ENCODE results near the gene TMEM60.
A peak's percentile ranks its signal among the peaks of the same experiment; 100 is the strongest.
"Not testable (repeated sequence)": the region's sequence is repeated elsewhere in the genome, so short reads cannot be mapped to it uniquely, and the experiment has no call there.

TMEM60 gene, protein sequence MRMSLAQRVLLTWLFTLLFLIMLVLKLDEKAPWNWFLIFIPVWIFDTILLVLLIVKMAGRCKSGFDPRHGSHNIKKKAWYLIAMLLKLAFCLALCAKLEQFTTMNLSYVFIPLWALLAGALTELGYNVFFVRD

DNA sequence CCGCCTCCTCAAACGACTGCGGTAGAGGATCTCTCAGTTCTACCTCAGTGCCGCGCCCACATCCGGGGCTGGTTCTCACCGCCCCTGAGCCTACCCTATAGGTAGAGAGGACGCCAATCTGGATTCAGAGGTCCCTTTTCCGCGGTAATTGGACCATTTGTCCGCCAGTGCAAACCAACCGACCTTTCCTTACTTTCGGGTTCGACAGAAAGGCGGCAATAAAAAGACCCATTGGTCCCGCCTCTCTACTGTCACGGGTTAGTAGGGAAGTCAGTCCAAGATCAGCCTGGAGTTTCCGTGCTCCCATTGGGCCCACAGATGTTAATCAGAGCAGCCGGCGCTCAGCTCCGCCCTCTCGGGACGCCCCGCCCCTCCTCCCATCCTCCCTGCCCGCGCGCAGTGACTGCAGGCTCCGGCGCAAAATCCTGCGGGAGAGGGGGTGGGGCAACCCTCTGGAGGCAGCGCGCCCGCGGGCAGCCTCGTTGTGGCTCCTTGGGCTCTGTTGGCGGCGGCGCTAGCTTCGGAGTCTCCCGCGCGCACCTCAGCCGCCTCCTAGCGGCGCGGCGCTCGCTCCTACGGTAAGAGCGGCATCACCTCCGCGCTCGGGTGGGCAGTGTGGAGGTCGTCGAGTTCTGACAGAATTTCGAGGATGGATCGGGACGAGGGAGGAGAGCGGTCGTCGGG lies at the start of gene TMEM60, which contains the start of gene PHTF2:
TMEM60 (minus strand) TSS at position 41 of the 684 bp plus-strand sequence. CDS start 4,061 bp downstream, outside the sequence.
PHTF2 (plus strand) TSS at position 380 of the 684 bp plus-strand sequence.
- DNase-seq (ENCODE audit: low read depth in 1 of 2, low spot score in 1 of 2): peak; percentile 81

DNA sequence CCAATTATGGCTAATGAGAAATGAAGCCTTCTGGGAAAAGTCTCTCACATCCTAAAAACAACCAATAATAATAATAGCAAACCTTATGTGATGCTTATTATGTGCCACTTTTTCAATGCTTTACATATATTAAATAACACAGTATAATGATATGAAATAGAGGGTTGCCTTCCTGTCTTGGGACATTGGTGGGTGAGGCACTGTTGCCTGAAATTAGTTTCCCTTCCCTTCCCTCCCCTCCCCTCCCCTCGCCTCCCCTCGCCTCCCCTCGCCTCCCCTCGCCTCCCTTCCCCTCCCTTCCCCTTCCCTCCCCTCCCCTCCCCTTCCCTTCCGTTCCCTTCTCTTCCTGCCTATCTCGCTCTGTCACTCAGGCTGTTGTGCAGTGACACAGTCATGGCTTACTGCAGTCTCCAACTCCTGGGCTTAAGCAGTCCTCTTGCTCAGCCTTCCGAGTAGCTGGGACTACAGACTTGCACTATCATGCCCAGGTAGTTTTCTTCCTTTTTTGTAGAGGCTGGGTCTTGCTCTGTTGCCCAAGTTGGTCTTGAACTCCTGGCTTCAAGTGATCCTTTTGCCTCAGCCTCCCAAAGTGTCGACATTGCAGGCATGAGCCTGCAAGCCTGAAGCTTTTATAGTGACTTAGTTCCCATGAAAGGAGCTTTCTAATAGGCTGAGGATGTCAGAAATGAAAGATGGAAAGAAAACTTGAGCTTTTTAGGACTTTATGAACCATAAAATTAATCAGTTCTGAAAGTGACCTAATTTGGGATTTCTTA lies 48.3 kb upstream of the TMEM60 start:
- no peak for DNase-seq (ENCODE audit: low read depth in 1 of 2, low spot score in 1 of 2)

DNA sequence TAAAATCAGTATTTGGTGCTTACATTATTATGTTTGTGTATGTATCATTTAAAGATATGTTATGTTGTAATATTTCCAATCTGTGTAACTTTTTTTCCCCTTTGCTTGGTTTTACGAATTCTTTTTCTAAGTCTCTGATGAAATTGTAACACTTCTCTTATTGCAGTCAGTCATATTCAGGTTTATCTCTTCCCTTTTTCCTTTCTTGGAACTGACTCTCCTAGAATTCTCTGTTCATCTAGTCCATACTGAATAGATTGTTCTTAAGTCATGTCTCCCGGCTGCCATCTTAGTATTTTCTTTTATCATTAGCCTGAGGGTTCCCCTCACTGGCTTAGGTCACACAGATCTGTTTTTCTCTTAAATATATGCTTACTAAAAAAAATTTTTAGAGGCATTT lies 45.0 kb upstream of the TMEM60 start:
- no peak for DNase-seq (ENCODE audit: low read depth in 1 of 2, low spot score in 1 of 2)

DNA sequence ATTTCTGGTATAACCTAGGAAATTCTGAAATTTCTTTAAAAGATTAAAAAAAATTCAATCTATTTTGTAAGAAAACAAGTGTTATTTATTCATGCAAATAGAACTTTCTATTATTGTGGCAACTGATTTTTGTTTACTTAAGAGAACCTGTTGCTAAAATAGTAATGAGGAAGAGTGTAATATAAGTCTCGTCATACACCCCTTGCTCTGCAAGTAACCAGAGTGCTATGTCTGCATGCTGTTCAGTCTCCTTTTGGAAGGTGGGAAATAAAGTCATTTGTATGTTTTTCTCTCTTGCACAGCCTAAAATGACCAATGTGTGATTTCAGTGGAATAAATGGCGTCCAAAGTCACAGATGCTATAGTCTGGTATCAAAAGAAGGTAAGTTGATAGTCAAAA lies 41.7 kb upstream of the TMEM60 start:
- DNase-seq (ENCODE audit: low read depth in 1 of 2, low spot score in 1 of 2): no peak

DNA sequence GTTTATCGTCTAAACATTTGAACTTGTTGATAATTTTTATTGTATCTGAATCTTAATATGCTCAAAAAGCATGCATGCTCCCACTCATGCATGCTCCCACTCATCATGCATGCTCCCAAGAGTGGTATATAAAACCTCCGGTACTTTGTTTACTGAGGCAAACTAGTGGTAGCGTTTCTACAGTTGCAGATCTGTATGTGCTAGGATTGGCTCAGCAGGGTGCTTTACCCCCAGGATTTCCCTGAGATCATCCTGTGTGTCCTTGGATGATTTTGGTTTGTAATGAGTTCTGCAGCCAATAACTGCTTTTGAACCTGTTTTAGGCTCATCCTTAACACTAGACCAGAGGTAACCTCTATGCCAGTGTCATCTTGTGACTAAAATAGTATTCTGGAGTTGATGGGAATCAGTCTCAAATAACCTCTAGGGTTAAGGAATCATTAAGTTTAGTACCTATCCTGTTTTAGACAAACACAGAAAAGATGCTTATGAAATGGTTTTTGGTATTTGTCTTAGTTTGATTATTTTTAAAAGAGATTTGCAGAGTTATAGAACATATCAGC lies 40.8 kb upstream of the TMEM60 start:
- DNase-seq (ENCODE audit: low read depth in 1 of 2, low spot score in 1 of 2): no peak

DNA sequence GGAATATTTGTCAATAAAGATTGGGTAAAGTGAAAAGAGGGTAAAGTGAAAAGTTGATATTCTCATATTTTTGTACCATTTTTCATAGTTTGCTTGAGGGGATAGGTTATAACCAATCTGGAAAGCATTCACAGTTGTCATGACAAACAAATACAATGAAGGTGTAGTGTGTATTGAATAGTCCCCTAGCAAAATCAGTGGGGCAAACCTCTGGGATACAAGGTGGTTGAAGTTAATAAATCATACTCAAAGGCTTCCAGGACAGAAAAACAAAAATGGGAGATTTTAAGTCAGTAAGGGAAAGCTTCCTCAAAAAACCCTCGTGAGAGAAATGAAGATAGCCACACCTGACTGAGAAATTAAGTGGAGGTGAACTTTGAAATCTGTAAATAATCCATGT lies 39.7 kb upstream of the TMEM60 start:
- no peak for DNase-seq (ENCODE audit: low read depth in 1 of 2, low spot score in 1 of 2)

DNA sequence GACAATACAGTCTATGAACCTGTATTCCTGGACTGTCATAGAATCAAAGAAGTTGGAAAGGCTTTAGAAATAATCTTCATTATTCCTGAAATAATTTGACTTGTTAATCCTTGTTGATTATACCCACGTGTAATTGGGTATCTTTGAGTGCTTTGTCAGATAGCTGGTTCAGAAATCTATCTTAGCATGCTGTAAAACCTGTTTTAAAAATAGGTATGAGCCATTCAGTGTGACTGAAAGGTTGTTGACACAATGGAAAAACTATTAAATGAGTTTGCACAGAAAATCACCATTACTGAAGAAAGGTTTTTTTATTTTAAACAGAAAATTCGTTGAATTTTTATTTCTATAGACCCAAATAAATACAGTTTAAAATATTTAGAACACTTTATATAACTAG lies 39.0 kb upstream of the TMEM60 start:
- no peak for DNase-seq (ENCODE audit: low read depth in 1 of 2, low spot score in 1 of 2)

DNA sequence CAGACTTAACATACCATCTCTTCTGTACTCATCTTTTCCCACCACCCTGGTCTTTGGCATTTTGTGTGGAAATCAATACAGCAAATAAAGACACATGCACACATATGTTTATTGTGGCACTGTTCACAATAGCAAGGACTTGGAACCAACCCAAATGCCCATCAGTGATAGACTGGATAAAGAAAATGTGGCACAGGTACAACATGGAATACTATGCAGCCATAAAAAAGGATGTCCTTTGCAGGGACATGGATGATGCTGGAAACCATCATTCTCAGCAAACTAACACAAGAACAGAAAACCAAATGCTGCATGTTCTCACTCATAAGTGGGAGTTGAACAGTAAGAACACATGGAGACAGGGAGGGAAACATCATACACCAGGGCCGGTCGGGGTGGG lies 38.2 kb upstream of the TMEM60 start:
- DNase-seq (ENCODE audit: low read depth in 1 of 2, low spot score in 1 of 2): not testable (repeated sequence)

DNA sequence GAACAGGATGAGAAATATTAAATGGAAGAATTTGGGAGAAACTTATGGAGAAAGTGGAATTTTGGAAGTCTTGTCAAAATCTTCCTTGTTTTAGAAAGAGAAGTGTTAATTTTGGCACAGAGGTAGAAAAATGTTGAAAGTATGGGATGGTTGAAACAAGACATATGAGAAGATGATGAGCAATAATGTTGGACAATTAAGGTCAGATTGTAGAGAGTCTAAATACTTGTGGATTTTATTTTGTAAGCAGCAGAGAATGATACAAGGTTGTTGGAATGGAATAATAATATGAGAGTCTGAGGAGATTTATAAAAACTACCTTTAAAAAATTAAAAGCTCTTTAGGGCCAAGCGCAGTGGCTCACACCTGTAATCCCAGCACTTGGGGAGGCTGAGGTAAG lies 34.9 kb upstream of the TMEM60 start:
- no peak for DNase-seq (ENCODE audit: low read depth in 1 of 2, low spot score in 1 of 2)

DNA sequence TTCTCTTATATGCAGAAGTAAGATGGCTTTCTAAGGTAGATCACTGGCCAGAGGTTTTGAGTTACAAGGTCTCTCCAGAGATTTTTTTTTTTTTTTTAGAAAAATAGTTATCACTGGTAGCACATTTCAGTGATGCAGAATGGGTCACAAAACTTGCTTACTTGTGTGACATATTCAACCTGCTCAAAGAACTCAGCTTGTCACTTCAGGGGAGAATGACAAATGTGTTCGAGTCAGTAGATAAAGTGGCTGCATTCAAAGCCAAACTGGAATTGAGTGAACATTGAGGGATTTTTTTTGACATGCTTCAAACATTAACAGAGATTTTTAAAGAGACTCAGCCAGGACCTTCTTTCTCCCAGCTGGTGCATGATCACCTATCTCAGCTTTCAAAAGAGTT lies 33.7 kb upstream of the TMEM60 start:
- no peak for DNase-seq (ENCODE audit: low read depth in 1 of 2, low spot score in 1 of 2)

DNA sequence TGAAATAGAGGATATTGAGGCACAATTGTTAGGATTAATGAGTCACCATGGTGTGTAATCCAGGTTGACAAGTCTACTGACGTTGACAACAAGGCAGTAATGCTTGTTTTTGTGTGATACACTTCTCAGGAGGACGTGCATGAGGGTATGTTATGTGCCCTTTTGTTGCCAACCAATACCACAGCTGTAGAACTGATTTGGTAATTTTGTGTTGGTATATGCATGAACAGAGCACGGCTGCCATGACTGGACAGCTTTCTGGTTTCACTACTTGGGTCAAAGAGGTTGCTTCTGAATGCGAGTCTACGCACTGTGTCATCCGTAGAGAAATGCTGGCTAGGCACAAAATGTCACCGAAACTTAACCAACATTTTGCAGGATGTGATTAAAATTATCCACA lies 33.2 kb upstream of the TMEM60 start:
- no peak for DNase-seq (ENCODE audit: low read depth in 1 of 2, low spot score in 1 of 2)

DNA sequence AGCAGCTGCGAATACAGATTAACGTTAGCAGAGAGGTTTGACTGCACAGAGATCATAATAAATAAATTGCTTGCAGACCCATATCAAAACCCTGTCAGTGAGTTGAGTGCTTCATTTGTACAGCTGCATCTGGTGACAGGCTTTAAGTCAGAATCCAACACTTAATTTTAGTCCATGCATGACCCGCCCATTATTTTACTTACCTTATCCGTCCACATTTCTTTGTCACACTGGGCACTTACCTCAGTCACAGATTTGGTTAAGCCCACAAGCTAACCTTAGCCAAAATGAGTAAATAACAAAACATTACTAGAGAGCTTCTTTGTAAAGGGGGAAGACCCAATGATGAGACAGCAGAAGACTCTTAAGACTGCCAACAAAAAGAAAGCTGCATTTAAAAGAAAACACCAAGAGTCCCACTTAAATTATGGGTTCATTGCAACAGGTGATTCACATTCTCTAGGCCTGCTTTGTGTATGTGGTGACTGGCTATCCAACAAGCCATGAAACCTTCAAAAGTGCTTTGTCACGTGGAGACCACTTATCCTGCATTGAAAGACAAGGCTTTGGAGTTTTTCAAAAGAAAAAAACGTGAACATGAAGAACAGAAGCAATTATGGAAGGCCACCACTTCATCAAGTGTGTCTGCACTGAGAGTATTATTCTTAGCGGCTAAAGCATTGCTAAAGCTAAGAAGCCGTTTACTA lies 32.6 kb upstream of the TMEM60 start:
- no peak for DNase-seq (ENCODE audit: low read depth in 1 of 2, low spot score in 1 of 2)

DNA sequence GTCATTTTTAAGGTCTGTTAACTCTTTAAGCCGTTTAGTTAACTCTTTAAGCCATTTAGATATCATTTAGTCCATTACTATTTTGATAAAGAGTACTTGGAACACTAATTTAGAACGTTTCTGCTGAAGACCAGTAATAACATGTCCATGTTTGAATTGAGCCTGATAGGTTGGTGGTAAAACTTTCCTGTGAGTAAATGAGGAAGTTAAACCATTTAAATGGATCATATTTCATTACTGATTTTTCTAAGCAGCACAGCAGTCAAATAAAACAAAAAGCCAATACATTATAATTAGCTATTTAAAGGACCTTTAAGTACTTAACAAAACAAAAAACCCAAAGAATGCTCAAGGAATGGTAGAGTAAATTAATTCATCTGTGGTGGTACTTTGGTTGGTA lies 29.8 kb upstream of the TMEM60 start:
- DNase-seq (ENCODE audit: low read depth in 1 of 2, low spot score in 1 of 2): no peak

DNA sequence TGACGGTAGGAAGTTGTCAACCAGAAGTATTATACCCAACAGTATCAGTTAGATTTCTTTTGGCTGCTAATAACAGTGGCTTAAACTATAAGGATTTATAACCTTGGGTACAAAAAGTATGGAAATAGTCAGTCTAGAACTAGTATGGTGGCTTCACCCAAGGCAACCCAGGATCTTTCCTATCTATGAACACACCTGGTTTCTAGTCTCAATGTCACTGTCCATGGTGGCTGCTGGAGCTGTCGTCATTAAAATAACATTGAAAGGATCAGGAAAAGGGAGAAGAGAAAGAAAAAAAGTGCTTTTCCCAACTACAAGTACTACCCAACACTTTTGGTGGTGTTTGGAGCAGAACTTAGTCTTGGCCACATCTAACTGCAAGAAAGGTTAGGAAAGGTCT lies 28.1 kb upstream of the TMEM60 start:
- no peak for DNase-seq (ENCODE audit: low read depth in 1 of 2, low spot score in 1 of 2)

DNA sequence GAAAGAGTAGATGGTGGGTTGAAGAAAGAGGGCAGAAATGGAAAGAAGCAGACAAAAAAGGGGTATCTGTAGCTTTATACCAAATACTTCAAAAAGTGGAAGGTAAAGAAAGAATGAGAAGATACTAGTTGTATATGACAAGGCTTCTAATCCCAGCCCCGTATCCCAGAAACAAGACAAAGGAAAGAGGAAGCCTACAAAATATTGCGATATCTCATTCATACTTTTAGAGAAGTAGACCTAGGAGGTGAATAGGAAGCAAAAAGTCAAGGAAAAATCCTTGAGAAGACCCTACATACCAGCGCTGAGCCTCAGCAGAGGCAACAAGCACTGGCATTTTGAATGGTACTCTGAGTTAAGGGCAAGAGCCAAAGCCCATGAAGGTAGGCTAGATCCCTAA lies 26.9 kb upstream of the TMEM60 start:
- no peak for DNase-seq (ENCODE audit: low read depth in 1 of 2, low spot score in 1 of 2)

DNA sequence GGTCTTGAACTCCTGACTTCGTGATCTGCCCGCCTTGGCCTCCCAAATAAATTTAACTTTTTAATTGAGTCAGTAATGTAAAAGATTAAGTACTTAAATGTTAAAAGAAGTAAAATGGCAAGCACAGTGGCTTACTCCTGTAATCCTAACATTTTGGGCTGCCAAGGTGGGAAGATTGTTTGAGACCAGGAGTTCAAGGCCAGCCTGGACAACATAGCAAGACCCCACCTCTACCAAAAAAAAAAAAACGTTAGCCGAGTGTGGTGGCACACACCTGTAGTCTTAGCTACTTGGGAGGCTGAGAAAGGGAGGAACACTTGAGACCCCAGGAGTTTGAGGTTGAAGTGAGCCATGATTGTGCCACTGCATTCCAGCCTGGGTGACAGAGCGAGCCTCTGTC lies 26.4 kb upstream of the TMEM60 start:
- no peak for DNase-seq (ENCODE audit: low read depth in 1 of 2, low spot score in 1 of 2)

DNA sequence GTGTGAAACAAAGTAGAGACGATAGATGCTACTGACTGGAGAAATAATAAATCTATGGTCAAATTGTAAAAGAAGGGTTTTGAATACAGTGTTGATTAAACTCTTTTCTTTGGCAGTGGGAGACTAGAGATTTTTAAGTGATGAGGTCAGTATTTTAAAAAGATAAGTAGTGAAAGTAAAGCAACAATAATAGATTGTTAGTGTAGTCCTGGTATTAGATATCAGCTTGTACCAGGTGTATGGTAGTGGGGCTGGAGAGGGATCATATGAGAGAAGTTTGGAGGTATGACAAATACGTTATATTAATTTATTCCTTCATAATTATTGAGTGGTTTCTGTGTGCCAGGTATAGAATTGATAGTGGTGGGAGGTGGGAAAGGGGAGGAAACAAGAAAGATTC lies 25.6 kb upstream of the TMEM60 start:
- no peak for DNase-seq (ENCODE audit: low read depth in 1 of 2, low spot score in 1 of 2)

DNA sequence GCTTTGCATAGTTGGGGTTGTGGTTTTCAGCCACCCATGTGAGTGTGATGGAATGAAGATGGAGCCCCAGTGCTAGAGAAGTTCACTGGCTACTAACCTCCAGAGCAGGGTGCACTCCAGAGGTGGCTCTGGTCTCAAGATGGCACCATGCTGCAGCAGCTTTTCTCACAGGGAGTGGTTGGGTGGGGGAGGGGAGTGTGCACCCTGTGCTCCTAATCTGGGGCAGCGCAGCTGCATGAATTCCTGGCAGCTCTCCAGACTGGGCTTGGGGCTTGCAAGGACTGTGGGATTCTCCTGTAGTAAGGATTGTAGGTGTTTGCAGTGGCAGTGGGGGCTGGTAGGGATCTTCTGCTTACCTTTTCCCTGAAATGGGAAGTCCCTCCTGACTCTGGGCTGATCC lies 24.0 kb upstream of the TMEM60 start:
- DNase-seq (ENCODE audit: low read depth in 1 of 2, low spot score in 1 of 2): no peak

DNA sequence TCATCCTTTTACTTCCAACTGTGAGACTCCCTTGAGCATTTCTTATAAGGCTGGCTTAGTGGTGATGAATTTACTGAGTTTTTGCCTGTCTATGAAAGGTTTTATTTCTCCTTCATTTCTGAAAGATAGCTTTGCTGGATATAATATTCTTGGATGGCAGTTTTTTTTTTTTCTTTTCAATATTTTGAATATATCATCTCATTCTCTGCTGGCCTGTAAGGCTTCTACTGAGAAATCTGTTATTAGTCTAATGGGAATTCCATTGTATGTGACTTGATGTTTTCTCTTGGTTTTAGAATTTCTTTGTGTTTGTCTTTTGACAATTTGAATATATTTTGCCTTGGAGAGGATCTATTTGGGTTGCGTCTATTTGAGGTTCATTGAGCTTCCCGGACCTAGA lies 22.7 kb upstream of the TMEM60 start:
- no peak for DNase-seq (ENCODE audit: low read depth in 1 of 2, low spot score in 1 of 2)

DNA sequence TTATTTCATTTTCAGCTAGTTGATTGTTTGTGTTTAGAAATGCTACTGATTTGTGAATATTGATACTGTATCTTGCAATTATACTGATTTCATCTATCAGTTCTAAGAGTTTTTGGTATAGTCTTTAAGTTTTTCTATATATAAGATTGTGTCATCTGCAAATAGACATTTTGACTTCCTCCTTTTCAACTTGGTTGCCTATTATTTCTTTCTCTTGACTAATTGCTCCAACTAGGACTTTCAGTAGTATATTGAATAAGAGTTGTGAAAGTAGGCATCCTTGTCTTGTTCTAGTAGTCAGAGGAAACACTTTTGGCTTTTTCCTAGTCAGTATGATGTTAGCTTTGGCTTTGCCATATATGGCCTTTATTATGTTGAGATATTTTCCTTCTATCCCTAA lies 20.8 kb upstream of the TMEM60 start:
- no peak for DNase-seq (ENCODE audit: low read depth in 1 of 2, low spot score in 1 of 2)

DNA sequence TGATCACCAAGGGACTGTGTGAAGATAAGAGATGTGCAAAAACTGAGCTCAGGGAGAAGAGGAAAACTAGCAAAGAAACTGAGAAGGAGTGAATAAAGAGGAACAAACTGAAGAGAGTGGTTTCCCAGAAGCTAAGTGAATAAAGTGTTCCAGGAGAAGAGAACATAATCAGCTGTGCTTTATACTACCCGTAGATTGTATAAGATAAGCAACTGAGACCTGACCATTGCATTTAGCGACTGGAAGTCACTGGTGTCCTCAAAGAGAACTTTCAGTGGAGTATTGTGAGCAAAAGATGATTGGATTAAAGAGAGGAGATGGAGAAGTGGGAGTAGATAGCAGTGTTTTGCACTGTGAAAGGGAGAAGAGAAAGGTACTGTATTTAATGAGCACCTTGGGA lies 14.9 kb upstream of the TMEM60 start:
- DNase-seq (ENCODE audit: low read depth in 1 of 2, low spot score in 1 of 2): no peak

DNA sequence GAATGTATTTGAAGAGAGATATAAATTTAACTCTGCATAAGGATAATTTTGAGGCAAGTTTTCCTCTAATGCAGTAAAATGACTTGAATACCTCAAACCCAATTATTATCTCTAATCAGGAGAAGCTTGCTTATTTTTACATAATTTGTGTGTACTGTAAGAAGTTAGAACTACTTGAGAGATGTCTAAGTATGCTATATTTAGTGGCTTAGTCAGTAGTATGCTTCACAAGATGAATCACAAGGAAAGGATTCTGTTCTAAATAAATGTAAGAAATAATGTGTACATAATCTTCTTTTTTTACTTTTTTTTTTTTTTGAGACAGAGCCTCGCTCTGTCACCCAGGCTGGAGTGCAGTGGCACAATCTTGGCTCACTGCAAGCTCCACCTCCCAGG lies 14.1 kb upstream of the TMEM60 start:
- no peak for DNase-seq (ENCODE audit: low read depth in 1 of 2, low spot score in 1 of 2)
